HG03342 (cell line): ENCODE results near the gene SCUBE3.

Experiments used
- ATAC-seq: cut with Tn5 transposase; IDR thresholded peaks from one replicate; pipeline ENCODE4 v1.9.1; 2021; ENCODE audit warnings: mild to moderate bottlenecking, moderate library complexity; ENCODE audit not compliant: unreplicated experiment

SCUBE3 gene

DNA sequence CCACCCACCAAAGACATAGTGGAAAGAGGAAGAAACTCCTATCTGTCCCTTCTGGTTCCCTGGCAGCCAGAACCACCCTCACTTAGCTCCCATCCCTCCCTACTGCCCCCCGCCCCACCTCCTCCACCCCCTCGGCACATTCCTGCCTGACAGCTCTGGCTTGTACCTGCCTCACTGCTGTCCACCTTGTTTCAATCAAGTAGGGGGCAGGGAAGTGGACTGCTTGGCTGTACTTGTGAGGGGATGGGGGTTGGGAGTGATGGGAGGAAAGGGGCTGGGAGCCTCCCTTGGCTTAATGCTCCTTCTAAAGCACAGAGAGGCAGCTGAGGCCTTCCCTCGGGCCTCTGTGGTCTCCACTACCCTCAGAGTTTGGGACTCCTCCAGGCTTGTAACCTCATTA, 23.7 kb downstream of the SCUBE3 start:
- no peak for ATAC-seq

DNA sequence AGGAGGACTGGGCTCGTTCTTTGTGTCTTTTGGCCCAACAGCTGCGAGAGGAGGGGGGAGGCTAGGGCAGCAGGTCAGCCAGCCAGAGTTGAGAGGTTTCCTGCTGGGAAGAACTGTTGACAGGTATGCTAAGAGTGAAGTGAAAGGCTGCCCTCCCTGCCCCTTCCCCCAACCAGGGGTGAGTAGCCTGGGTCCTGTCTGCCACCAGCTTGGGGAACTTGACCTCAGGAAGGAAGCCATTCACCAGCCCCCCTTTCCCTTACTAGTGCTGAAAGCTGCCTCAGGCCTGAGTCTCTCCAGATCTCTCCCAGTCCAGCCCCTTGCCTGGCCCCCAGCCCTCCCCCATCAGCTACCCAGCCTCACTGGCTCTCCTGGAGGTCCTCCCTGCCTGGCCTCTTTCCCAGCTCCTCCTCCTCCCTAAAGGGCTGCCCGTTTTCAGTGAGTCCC, 25.1 kb downstream of the SCUBE3 start:
- no peak for ATAC-seq

GRCh38 chr6:35239581-35239980, 25.8 kb downstream of the SCUBE3 start:
- ATAC-seq: no peak

GRCh38 chr6:35240838-35241801, 27.4 kb downstream of the SCUBE3 start:
- ATAC-seq: no peak

- no peak for ATAC-seq
Observed at GRCh38 chr6:35242486-35242885, 28.7 kb downstream of the SCUBE3 start.

- ATAC-seq: no peak
Observed at GRCh38 chr6:35242906-35243305, 29.1 kb downstream of the SCUBE3 start.

- ATAC-seq: no peak
Observed at GRCh38 chr6:35243386-35243958, 29.7 kb downstream of the SCUBE3 start.

- ATAC-seq: no peak
Observed at GRCh38 chr6:35244551-35244950, 30.8 kb downstream of the SCUBE3 start.

DNA sequence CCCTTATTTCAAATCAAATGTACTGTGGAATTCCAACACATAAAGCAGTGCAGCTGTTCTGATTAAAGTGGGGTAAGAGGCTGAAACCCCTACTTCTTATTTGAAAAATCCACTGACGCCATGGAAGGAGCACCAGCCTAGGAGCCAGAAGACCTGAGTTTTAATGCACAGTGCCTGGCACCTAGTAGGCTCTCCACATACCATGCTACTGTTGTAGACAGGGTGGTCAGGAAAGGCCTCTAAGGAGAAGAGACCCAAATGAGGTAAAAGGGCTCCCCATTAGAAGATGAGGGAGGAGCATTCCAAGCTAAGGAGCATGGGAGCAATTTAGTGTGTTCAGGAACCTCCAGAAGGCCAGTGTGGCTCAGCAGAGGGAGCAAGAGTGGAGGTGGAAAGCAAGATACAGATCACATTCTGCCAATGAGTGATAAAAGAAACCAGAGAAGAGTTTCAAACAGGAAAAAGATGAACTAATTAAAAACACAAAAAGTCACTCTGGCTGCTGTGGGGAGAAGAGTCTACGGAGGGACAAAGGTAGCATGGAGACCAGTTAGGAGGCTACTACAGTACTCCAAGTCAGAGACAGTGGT, 34.0 kb downstream of the SCUBE3 start:
- ATAC-seq: no peak

- ATAC-seq: no peak
Observed at GRCh38 chr6:35248300-35248699, 34.5 kb downstream of the SCUBE3 start.

- ATAC-seq: no peak
Observed at GRCh38 chr6:35248965-35249364, 35.2 kb downstream of the SCUBE3 start.

DNA sequence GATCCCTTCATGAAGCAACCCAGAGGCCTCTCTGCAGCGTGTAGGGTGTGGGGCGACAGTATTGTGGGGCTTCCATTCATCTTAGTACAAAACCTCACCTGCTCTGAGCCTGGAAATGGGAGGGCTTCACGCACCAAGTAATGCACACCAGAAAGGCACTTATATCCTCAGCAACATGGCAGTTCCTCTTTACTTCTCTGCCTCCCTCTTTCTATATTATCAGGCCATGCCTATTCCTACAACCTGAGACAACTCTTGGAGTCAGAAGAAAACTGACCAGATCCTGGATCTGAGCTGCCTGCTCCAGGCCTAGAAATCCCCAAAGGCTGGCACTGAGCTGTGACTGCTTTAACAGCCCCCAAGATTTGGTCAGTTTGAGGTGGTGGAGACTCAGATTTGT, 38.2 kb downstream of the SCUBE3 start:
- ATAC-seq: no peak

DNA sequence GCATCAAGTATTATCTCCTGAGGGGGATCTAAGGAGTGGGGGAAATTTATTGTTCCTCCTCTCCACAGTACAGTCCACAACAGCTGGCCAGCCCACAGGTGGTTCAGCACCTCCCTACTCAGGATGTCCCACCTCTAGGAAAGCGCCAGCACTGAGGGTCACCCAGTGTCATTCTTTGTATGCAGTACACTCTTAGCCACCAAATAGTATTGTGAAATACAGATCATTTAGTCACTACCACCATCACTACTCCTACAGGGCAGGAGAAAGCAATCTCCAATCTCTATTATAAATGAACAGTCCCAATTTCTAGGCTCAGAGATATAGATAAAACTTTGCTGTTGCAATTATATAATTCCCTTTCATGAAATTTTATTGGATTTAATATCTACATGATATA, 39.5 kb downstream of the SCUBE3 start:
- ATAC-seq: no peak

DNA sequence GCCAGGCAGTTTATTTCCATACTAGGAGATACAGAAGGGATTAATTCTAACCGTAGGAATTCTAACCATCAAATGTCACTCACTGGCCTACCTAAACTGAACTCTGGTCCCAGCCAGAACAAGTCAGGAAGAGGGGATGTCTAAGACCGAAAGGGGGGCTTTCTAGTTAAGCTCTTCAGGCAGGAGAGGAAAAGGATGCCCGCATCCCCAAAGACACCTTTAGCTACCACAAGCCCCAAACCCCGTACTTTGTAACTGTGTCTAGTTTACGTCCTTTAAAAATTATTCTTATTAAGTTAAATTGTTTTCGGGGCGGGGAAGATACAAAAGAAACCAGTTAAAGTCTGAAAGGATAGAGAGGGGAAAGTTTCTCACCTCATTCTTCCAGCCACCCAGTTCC, 44.6 kb downstream of the SCUBE3 start:
- no peak for ATAC-seq

- no peak for ATAC-seq
Observed at GRCh38 chr6:35258858-35259193, 45.1 kb downstream of the SCUBE3 start.

DNA sequence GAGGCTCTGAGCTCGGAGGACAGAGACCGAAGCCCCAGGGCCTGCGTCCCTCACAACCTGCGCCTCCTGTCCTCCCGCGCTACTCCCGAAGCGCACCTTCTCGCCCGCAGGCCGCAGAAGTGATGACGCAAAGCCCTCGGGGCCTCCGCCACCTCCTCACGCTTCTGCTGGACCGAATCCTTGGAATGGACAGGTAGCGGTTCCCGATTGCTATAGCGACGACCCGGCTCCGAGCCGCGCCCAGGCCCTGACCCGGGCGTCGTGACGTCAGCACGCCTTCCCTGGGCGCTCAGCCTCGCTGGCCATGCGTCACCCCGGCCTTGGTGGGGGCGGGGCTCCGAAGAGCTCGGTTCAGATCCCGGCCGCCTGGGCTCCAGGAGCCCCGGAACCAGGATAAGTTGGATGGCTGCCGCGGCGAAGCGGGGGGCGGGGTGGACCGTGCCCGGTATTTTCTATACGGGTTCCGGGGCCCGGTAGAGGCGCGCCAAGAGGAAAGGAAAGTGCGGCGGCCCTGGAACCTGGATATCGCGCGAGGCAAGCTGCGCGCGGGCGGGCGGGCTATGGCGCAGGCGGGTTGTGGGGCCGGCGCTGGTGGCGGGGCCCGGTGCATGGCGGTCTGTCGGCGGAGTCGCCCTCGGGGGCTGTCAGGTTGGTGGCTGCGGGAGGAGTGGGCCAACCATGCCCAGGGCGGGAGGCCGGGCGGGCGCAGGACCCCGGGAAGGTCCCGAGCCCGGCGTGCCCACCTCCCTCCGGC, 45.6 kb downstream of the SCUBE3 start, which contains the start of gene ZNF76:
Gene ZNF76 (plus strand): TSS at position 542 of the 754 bp plus-strand sequence. CDS start 21,417 bp downstream, outside the sequence.
- peak; percentile 79 for ATAC-seq

- peak; percentile 41 for ATAC-seq
Observed at GRCh38 chr6:35259948-35260590, 46.3 kb downstream of the SCUBE3 start.

DNA sequence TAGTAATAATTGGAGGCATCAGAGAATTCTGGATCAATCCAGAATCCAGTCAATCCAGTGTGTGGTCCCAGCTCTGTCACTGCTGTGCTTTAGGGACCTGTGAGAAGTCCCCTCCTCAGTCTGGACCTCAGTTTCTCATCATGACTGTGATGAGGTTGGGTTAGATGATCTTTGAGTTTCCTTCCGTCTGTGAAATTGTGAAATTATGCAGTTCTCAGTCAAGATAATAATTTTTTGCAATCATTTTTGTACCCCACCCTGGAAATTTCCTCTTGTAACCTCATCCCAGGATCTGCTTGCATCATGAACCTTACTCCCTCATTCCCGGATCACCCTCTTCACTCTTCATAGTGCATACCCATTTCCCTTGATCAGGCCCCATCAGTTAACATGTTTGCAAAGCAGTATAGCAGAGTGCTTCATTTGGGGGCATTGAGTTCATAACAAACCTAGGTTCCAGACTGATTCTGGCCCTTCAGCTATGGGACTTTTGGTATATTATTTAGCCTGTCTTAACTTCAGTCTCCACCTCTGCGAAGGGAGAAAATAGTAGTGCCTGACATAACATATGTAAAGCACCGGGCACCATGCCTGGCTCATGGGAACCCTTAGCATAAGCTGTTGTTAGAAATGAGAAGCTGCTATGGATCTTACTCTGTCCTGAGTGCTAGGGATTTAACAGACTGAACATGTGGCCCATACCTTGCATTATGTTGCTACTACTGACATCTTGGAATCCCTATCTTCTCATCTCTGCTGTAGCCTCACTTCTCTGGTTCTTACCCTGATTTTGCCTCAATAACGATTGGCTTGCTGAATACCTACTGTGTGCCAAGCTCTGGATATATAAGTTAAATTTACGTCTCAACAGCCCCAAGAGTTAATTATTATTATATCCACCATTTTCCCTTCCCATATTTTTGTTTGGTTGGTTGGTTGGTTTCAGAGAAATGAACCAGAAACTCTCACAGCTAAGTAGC, 47.1 kb downstream of the SCUBE3 start:
- ATAC-seq: no peak

DNA sequence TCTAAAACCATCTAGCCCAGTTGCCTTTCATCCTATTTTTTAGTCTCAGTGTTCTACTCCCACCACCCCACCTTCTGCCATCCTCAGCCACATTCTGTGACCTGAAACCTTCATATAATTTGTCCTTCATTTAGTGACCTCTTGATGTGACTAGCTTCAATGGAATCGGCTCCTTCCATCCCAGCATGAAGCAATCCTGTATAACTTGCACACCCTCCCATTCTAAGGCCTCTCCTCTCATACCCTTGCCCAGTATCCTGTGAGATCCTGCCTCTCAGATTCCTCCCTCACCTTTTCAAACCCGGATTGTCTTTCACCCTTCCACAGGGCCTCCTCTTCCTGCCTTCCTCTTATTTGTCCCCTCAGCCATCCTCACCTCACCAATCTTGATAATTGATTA, 48.8 kb downstream of the SCUBE3 start:
- no peak for ATAC-seq
